HG03196 (cell line): Measurements from ENCODE around the gene ALG12.
"Not testable (repeated sequence)": the region's sequence is repeated elsewhere in the genome, so short reads cannot be mapped to it uniquely, and the experiment has no call there.

Experiments
- ATAC-seq: cut with Tn5 transposase; IDR thresholded peaks from one replicate; pipeline ENCODE4 v1.9.1; 2021; ENCODE audit not compliant: unreplicated experiment

ALG12 gene

GRCh38 chr22:49871482-49871881 is 46.8 kb downstream of the ALG12 start:
- ATAC-seq, result no peak

DNA sequence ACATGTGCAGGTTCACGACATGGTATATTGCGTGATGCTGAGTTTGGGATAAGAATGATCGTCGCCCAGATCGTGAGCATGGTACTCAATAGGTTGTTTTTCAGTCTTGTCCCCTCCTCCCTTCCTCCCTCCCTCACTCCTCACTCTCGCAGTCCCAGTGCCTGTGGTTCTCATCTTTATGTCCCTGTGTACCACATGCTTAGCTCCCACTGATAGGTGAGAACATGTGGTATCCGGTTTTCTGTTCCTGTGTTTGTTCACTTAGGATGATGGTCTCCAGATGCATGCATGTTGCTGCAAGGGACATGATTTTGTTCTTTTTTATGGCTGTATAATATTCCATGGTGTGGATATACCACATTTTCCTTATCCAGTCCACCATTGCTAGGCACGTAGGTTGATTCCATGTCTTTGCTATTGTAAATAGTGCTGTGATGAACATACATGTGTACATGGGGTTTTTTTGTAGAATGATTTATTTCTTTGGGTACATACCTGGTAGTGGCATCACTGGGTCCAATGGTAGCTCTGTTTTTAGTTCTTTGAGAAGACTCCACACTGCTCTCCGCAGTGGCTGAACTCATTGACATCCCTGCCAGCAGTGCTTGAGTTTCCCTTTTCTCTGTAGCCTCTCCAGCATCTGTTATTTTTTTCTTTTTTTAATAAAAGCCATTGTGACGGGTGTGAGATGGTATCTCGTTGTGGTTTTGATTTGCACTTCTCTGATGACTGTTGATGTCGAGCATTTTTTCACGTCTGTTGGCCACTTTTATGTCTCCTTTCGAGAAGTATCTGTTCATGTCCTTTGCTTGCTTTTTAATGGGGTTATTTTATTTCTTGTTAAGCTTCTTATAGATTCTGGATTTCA is 48.2 kb downstream of the ALG12 start:
- ATAC-seq, result no peak

GRCh38 chr22:49869086-49869830 is 49.0 kb downstream of the ALG12 start:
- no peak for ATAC-seq

DNA sequence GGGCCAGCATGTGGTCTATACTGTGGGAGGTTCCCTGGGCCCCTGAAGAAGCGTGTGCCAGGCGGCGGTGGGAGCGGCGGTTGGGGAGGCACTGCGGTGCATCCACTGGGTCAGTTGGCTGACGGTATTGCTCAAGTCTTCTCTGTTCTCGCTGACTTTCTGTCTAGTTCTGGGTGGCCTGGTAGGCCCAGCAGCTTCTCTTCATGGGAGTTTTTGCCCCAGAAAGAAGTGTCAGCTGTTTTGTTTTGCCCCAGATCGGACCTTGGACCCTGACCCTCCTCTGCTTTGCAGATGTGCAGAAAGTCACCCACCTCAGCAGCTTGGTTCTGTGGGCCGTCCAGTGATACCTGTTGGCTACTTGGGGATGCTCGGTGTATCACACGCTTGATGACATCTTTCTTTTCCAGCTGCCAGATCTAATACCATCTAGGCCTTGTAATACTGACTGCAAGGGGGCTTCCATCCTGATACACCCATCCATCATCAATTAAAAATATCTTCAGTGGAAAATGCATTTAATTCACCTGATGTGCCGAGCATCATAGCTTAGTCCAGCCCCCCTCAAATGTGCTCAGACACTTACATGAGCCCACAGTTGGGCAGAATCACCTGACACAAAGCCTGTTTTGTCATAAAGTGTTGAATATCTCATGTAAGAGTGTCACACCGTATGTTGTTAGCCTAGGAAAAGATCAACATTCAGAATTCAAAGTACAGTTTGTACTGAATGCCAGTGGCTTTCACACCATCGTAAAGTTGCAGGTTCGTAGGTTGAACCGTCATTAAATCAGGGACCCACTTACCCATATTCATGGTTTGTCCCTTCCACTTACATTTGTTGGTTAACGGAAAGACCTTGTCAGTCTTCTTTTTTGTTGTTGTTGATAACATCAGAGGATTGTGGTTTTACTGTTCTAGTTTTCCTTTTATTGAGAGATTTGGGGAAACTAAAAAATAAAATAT is 50.7 kb downstream of the ALG12 start:
- ATAC-seq, result no peak

DNA sequence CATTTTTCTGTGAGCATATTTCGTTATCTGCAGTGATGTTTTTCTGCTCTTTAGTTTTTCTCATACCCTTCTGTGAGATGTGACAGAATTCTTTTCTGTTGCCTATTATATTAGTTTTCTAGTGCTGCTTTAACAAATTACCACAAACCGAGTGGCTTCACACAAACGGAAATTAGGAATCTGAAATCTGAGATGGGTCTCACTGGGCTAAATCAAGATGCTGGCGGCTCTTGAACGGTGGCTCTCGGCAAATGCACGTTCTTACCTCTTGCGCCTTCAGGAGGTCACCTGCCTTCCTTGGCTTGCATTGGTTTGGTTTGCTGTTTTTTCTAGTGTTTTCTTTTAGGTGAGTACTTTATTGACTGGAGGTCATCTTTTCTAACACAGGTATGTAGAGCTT is 51.6 kb downstream of the ALG12 start:
- ATAC-seq, result no peak

DNA sequence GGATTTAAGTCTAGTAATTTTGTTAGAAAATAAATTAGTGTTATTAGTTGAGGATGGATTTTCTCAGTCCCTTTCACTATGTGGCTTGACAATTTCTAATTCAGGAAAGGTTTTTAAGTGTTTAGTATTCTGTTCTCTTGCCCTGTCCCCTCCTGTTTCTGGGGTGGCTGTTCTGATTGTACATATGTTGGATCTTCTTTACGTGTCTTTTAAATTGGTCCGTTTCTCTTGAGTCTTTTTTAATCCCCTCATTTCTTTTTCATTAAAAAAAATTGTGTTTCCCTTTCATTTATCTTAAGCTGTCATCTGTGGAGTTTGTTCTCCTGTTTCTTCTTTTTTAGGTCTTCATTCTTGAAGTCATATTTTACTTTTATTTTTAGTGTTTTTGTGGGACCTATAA is 52.1 kb downstream of the ALG12 start:
- ATAC-seq, result no peak

GRCh38 chr22:49865156-49865555 is 53.1 kb downstream of the ALG12 start:
- no peak for ATAC-seq

GRCh38 chr22:49863931-49864330 is 54.3 kb downstream of the ALG12 start:
- no peak for ATAC-seq

GRCh38 chr22:49862496-49862776 is 55.8 kb downstream of the ALG12 start:
- ATAC-seq, result no peak

GRCh38 chr22:49861642-49862495 is 56.4 kb downstream of the ALG12 start:
- ATAC-seq, result no peak

DNA sequence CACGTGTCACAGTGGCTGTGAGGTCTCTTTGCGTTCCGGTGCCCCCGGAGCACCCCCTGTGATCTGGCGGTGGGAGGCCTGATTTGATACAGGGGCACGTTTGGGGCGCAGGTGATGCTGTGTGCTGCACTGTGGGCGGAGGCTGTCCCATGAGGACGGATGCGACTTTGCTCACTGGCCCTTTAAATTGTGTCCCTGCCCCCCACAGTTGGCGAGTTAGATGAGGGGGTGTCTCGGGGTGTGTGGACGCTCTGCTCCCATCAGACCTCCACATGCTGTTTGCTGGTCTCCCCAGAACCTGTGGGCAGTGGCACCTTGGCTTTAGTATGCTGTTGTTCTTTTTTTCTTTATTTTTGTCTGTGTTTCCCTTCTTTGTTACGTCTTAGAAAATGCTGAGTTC is 59.4 kb downstream of the ALG12 start:
- no peak for ATAC-seq

DNA sequence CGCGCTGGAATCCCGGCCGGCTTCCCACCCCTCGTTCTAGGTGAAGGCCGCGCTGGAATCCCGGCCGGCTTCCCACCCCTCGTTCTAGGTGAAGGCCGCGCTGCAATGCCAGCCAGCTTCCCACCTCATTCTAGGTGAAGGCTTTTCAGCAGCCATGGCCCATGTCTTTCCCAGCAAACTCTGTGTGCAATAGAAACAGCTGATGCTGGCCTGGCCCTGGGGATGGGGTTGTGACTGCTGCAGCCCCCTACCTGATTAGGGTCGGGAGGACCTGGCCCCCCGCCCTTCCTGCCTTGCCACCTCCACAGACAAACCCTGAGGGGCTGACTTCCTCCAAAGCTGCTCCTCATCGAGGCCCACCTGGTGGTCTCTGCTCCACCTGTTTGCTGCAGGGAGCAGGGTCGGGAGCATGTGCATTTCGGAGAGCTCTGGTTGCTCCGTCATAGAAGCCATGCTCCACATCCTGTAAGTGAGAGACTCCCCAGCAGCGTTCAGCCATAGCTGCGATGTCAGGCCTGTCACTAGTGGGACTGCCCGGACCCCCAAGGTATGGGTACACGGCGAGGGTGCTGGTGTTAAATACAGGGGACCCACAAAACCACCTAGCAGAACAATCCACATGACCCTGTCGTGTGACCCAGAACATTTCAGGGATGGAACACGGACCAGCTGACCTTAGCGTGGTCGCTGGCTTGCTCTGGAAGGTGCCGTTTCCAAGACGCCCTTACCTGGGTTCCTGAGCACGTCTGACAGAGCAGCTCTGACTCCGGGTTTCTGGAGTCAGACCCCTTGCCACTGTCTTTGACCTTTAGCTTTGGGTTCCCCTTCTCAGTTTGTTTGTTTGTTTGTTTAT is 61.2 kb downstream of the ALG12 start:
- ATAC-seq, result no peak

DNA sequence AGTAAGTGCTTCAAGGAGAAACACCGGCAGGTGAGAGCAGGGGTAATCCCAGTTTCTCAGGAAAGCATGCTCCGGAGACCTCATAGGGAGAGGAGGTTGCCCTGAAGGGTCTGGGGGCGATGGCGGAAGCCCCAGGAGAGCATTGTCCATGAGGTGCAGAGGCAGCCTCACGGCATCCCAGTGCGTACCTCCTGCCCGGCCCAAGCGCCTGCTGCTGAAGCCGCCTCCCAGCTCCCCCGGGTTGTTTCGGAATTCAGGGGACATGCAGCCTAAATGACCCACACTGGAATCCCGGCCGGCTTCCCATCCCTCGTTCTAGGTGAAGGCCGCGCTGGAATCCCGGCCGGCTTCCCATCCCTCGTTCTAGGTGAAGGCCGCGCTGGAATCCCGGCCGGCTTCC is 61.9 kb downstream of the ALG12 start:
- ATAC-seq, result no peak

- no peak for ATAC-seq
Observed at GRCh38 chr22:49855251-49855911, 62.9 kb downstream of the ALG12 start.

- ATAC-seq, result peak; percentile 24
Observed at GRCh38 chr22:49853981-49854831, 64.0 kb downstream of the ALG12 start.

DNA sequence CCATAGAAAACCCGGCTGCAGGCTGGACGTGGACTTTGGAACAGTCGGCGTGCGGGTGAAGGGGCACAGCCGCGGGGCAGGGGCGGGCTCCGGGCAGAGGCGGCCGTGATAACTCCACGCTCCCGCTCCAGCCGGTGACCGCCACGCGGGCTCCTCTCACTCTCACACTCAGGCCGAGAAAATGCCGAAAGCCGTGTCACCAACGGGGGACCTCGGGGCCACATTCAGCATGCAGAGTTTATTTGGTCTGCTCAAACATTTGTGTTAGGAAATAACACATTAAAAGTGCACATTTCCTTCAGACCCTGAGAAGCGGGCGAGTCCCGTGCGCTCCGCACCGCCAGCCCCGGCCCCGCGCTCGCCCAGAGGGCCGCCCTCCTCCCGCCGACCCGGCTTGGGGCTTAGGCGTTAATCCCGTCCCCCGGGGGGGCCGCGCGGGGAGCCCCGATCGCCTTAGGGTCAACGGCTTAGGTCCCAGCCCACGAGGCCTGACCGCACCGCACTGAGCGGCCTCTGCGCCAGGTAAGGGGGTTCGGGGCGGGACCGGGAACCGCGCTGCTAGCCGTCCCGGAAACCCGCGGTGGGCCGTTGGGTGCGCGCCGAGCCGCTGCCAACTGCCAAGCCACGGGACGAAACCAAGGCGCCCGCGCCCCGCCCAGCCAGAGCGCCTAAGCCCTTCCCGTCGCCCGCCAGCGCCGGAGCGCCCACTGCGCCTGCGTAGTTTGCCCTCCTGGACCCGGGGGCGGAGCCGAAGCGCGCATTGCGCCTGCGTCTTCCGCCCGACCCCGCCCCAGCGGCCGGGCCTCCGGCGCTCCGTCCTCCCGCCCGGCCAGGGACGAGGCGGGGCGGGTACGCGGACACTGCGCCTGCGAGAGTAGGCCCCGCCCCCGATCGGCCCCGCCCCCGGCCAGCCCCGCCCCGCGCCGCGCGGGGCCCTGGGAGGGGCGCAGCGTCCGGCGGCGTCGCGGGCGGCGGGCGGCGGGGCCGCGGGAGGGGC is 65.0 kb downstream of the ALG12 start, which contains the start of gene ZBED4:
Gene ZBED4, plus strand, starts transcription at position 947 of the 997 bp plus-strand sequence. CDS start 29,819 bp downstream, outside the sequence.
- peak; percentile 75 for ATAC-seq

- not testable (repeated sequence) for ATAC-seq
Observed at GRCh38 chr22:49852568-49852897, 65.7 kb downstream of the ALG12 start.
